Right lobe of liver (tissue), 6 donors: Measurements from ENCODE around the gene ZNF438. TPM values are rescaled to one million over a fixed set of nuclear protein-coding genes. Genes with fewer than 3 reads are reported as not detected.
A peak's percentile ranks its signal among the peaks of the same experiment; 100 is the strongest.
"Not testable (repeated sequence)": the region's sequence is repeated elsewhere in the genome, so short reads cannot be mapped to it uniquely, and the experiment has no call there.

Experiments used
- ATAC-seq, 4 donors: fragments of 200-7000 bp; cut with Tn5 transposase; one replicate each; pipeline ENCODE4 v1.9.1; 2020; ENCODE audit warnings: mild to moderate bottlenecking in 4 of 4, moderate library complexity in 4 of 4
- DNase-seq, 3 donors: peaks; one replicate each; pipeline ENCODE4 v3.0.0-alpha.2; 2020
- H3K27ac ChIP-seq, 3 donors: fragments of 200-600 bp; one replicate each; pipeline ENCODE4 v1.8.0; 2022
- H3K27me3 ChIP-seq, 2 donors: fragments of 200-600 bp; one replicate each; pipeline ENCODE4 v1.8.0; 2022
- H3K36me3 ChIP-seq, 4 donors: fragments of 200-600 bp; sonication (generic) in 1 of 4; one replicate each; pipeline versions ENCODE4 v1.5.1 to v1.8.0; 2017 to 2022; ENCODE audit warnings: control low read depth in 1 of 4
- H3K4me1 ChIP-seq, 4 donors: fragments of 200-600 bp; sonication (generic) in 1 of 4; one replicate each; pipeline versions ENCODE4 v1.5.1 to v1.8.0; 2017 to 2022; ENCODE audit warnings: control low read depth in 1 of 4
- H3K4me3 ChIP-seq, 3 donors: fragments of 200-600 bp; one replicate each; pipeline ENCODE4 v1.8.0; 2022
- H3K9me3 ChIP-seq, 4 donors: fragments of 200-600 bp; sonication (generic) in 1 of 4; one replicate each; pipeline versions ENCODE4 v1.5.1 to v1.8.0; 2017 to 2022; ENCODE audit warnings: control low read depth in 1 of 4
- POLR2A ChIP-seq: fragments of 450-650 bp; IDR thresholded peaks from one replicate; pipeline ENCODE4 v1.6.1; 2017; ENCODE audit warnings: antibody characterized with exemption, mild to moderate bottlenecking
- WGBS: methylation state at CpG from one replicate; pipeline ENCODE4 v1.1.6; 2018; ENCODE audit warnings: low coverage, low lambda C conversion rate; ENCODE audit not compliant: insufficient coverage; ENCODE audit errors: missing lambda C conversion rate; 5-methylcytosine and 5-hydroxymethylcytosine counted together
- intact Hi-C, 2 donors: fragments of 100-400 bp; cut with DNase I; formaldehyde crosslinking; loops; one replicate each; pipeline versions ENCODE4 v1.11.2 to v1.14.1; 2022
- total RNA-seq, 6 experiments: library from RNA; depleted of rRNA in 2 of 6; stranded (reverse); fragments of >200 nt in 2 of 6; fragmentation: NEBNext Ultra II Directional in 3 of 6; extraction: Animal tissue kit (Norgen Biotek cat#: 25700) in 3 of 6; gene quantifications; one replicate each; pipeline versions ENCODE4 v1.1.0 to v1.2.4, GENCODE V29; 2016 to 2023
- TF ChIP-seq, protein P1 (sequence below), 4 donors: fragments of 200-600 bp in 3 of 4; fragments of 450-650 bp in 1 of 4; IDR thresholded peaks; one replicate each; pipeline versions ENCODE4 v1.5.1 to v1.8.0; 2016 to 2022; ENCODE audit warnings: antibody characterized with exemption in 4 of 4, mild to moderate bottlenecking in 2 of 4
- donor health status: DM: no; HTN: yes; CAD: no.
- donor health status: DM: no; HTN: no; CAD: no.
- donor health status: DM: no; HTN: no; CAD: no.
- donor health status: DM: no; HTN: yes; CAD: no.
- donor health status: DM: no; HTN: yes; CAD: no.

Gene ZNF438
- total RNA-seq, 6 experiments from 2014 or later, result 2.5 to 5.2 (median 3.3) TPM

DNA sequence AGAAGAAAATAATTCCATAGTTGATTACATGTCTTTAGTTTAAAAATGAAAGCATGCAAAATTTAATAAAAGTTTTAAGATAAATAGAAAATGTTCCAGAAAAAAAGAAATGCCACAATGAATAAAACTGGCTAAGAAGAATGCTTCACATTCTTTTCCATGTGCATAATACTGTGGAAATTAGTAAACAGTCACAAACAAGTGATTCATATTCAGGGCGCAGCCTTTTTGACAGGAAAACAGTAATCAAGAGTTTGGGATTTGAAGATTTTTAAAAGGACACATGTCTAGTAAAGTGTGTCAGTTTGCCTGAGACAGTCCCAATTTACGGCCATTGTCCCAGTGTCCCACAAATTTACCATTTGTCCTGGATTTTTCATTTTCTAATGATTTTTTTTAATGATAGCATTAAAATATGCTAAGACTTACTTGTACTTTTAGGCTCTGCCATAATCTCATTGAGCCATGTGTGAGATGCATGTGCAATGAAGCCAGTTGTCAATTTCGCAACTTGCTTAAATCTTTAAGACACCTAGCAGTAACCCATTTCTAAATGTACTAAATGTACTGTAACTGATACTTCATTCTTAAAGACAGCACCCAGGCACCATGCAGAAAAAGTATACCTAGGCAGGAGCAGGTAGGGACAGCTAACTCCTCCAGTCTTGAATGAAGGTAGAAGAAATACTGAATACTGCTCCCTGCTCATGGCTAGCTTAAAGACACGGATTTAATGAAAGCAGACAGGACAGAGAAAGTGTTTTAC, 46.9 kb downstream of the ZNF438 start:
- TF ChIP-seq, protein P1, sequence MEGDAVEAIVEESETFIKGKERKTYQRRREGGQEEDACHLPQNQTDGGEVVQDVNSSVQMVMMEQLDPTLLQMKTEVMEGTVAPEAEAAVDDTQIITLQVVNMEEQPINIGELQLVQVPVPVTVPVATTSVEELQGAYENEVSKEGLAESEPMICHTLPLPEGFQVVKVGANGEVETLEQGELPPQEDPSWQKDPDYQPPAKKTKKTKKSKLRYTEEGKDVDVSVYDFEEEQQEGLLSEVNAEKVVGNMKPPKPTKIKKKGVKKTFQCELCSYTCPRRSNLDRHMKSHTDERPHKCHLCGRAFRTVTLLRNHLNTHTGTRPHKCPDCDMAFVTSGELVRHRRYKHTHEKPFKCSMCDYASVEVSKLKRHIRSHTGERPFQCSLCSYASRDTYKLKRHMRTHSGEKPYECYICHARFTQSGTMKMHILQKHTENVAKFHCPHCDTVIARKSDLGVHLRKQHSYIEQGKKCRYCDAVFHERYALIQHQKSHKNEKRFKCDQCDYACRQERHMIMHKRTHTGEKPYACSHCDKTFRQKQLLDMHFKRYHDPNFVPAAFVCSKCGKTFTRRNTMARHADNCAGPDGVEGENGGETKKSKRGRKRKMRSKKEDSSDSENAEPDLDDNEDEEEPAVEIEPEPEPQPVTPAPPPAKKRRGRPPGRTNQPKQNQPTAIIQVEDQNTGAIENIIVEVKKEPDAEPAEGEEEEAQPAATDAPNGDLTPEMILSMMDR (IDR thresholded peaks at IDR 0.05), result no peak
- no peak for TF ChIP-seq POLR2A
- peaks cover 0 to 9% (median 0%) of the 10 kb centered on the region in 4 donors for H3K4me1 ChIP-seq
- 77% methylated on average over 4 of the region's 4 CpGs for WGBS
- intact Hi-C loops, result no loop called here
- H3K27me3 ChIP-seq, result no peaks in the 10 kb centered on the region
- no peak overlapping the region for H3K27ac ChIP-seq
- no peak for DNase-seq
- H3K4me3 ChIP-seq, result no peak overlapping the region
- H3K9me3 ChIP-seq, result no peaks in the 10 kb centered on the region
- no peaks in the 10 kb centered on the region for H3K36me3 ChIP-seq
- ATAC-seq, result no peak

DNA sequence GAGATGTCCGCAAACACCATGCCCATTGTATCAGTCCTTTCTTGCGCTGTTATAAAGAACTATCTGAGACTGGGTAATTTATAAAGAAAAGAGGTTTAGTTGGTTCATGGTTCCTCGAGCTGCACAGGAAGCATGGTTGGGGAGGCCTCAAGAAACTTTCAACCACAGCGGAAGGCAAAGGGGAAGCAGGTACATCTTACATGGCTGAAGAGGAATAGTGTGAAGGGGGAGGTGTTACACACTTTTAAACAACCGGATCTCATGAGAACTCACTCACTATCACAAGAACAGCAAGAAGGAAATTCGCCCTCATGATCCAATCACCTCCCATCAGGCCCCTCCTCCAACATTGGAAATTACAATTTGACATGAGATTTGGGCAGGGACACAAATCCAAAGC, 48.5 kb downstream of the ZNF438 start:
- H3K9me3 ChIP-seq, H3K27me3 ChIP-seq, DNase-seq, H3K4me1 ChIP-seq, intact Hi-C loops, H3K4me3 ChIP-seq, ATAC-seq, H3K27ac ChIP-seq, H3K36me3 ChIP-seq: not testable (repeated sequence)
- WGBS, result 87% methylated on average over 6 of the region's 6 CpGs

DNA sequence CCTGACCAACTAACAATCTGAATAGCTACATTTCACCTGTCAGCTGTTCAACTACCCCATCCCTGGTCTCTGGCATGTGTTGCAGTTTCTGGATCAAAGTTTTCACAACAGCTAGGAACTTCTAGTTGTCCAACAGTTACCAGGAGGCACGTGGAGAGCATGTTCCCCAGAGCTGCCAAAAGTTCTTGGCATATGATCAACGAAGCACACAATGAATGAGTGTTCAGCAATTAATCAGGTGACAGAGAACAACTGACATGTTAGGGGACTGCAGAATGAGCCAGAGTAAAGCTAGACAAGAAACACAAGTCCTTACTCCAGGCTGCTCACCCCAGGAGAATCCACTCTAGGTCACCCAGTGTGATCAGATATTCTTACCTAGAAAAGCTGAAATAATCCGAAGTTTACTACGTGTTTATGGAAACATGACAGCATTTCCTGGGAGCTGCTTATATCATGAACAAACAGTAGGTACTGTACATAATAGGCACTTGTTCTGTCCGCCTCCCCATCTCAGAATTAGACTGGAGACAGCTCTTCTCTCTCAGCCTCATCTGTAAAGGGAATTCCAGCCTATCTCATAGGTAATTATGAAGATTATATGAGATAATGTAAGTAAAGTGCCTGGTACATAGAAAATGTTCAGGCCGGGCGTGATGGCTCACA, 50.6 kb downstream of the ZNF438 start:
- peak; percentile 45 to 88 (median 70) for DNase-seq
- Histone ChIP-seq H3K36me3 (no peaks in the 10 kb centered on the region), H3K27ac (peak overlapping the region in 2 of 3 donors; percentile 8 to 52), H3K9me3 (no peaks in the 10 kb centered on the region), H3K4me3 (no peak overlapping the region), H3K4me1 (peaks cover 0 to 9% (median 0%) of the 10 kb centered on the region in 4 donors), H3K27me3 (no peaks in the 10 kb centered on the region)
- intact Hi-C loops, result no loop called here
- peak; percentile 93 to 97 (median 96) for ATAC-seq
- 40% methylated on average over 7 of the region's 7 CpGs for WGBS
- no peak for TF ChIP-seq POLR2A
- TF ChIP-seq, protein P1 (IDR thresholded peaks at IDR 0.05), result no peak

DNA sequence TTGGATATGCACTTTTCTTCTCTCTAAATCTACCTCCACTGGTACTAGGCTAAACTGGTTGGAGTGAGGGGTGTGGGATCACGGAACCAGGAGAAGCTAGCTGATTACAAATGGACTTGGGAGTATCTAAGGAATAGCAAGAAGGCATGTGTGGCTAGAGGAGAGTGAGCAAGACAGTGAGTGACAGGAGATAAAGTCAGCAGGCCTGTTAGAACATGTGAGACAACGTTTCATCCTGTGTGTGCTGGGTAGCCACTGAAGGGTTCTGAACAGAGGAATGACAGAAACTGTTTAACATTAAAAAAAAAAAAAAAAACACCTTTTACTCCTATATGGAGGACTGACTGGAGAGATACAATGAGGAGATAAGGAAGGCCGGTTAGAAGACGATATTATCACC, 51.7 kb downstream of the ZNF438 start:
- no peak overlapping the region for H3K4me3 ChIP-seq
- TF ChIP-seq, protein P1 (IDR thresholded peaks at IDR 0.05), result no peak
- no peak for TF ChIP-seq POLR2A
- peaks cover 0 to 9% (median 0%) of the 10 kb centered on the region in 4 donors for H3K4me1 ChIP-seq
- DNase-seq (no peak), ATAC-seq (no peak)
- intact Hi-C loops, result no loop called here
- H3K36me3 ChIP-seq, result no peaks in the 10 kb centered on the region
- H3K9me3 ChIP-seq, result no peaks in the 10 kb centered on the region
- WGBS, result 94% methylated on average over 4 of the region's 4 CpGs
- peak overlapping the region in 1 of 3 donors; percentile 51 for H3K27ac ChIP-seq
- H3K27me3 ChIP-seq, result no peaks in the 10 kb centered on the region

DNA sequence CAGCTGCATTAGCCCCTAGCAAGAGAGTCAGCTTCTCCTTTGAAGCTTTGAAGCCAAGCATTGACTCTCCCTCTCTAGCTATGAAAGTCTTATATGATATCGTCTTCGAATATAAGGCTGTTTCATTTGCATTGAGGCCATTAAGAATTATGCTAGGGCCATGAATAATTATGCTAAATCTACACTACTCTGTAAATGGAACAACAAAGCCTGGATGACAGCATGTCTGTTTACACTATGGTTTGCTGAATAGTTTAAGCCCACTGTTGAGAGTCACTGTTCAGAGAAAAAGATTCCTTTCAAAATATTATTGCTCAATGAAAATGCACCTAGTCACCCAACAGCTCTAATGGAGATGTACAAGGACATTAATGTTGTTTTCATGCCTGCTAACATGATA, 52.8 kb downstream of the ZNF438 start:
- no peak for ATAC-seq
- no peak for DNase-seq
- intact Hi-C loops, result no loop called here
- Histone ChIP-seq H3K4me3 (no peak overlapping the region), H3K9me3 (no peaks in the 10 kb centered on the region), H3K4me1 (peaks cover 0 to 9% (median 0%) of the 10 kb centered on the region in 4 donors), H3K36me3 (no peaks in the 10 kb centered on the region), H3K27ac (no peak overlapping the region), H3K27me3 (no peaks in the 10 kb centered on the region)
- 100% methylated on average over 2 of the region's 2 CpGs for WGBS
- TF ChIP-seq, protein P1 (IDR thresholded peaks at IDR 0.05), result no peak
- no peak for TF ChIP-seq POLR2A
